Naive B cell (primary cell): ENCODE measurements around the gene DMD. TPM values are rescaled to one million over a fixed set of nuclear protein-coding genes. Genes with fewer than 3 reads are reported as not detected.
"Not testable (repeated sequence)": the region's sequence is repeated elsewhere in the genome, so short reads cannot be mapped to it uniquely, and the experiment has no call there.

Source experiments
- ATAC-seq, 2 donors: fragments of 150-1000 bp; cut with Tn5 transposase; 2 replicates each; pipeline ENCODE4 v1.10.0; 2021; ENCODE audit warnings: low read depth in 2 of 2, mild to moderate bottlenecking in 2 of 2, moderate library complexity in 2 of 2
- DNase-seq: peaks from one replicate; pipeline ENCODE4 v3.0.0; 2022
- H3K27ac Mint-ChIP-seq, 6 donors: one replicate each; pipeline ENCODE4 v1.8.0; 2020 to 2022; ENCODE audit warnings: mild to moderate bottlenecking in 6 of 6, mixed read lengths in 6 of 6, moderate library complexity in 5 of 6, inconsistent platforms in 2 of 6
- H3K27me3 Mint-ChIP-seq, 3 donors: one replicate each; pipeline ENCODE4 v1.8.0; 2021 to 2022; ENCODE audit warnings: mixed read lengths in 3 of 3, mild to moderate bottlenecking in 1 of 3
- H3K36me3 Mint-ChIP-seq, 2 donors: one replicate each; pipeline ENCODE4 v1.8.0; 2020 to 2022; ENCODE audit warnings: mixed read lengths in 2 of 2, inconsistent platforms in 1 of 2, mild to moderate bottlenecking in 1 of 2
- H3K4me1 Mint-ChIP-seq, 3 donors: one replicate each; pipeline ENCODE4 v1.8.0; 2020 to 2022; ENCODE audit warnings: mixed read lengths in 3 of 3, inconsistent platforms in 1 of 3, mild to moderate bottlenecking in 1 of 3, moderate library complexity in 1 of 3
- H3K4me3 Mint-ChIP-seq, 8 donors: one replicate each; pipeline ENCODE4 v1.8.0; 2020 to 2022; ENCODE audit warnings: mild to moderate bottlenecking in 8 of 8, mixed read lengths in 8 of 8, moderate library complexity in 8 of 8, inconsistent platforms in 2 of 8
- H3K9me3 Mint-ChIP-seq, 7 donors: one replicate each; pipeline ENCODE4 v1.8.0; 2020 to 2022; ENCODE audit warnings: mixed read lengths in 7 of 7, mild to moderate bottlenecking in 5 of 7, inconsistent platforms in 2 of 7, moderate library complexity in 1 of 7
- polyA plus RNA-seq, 6 donors: library from polyadenylated mRNA; unstranded; fragments of 300-500 nt; fragmentation: Illumina TruSeq; gene quantifications; one replicate each; pipeline ENCODE4 v1.2.3, GENCODE V29; 2021; ENCODE audit warnings: low read depth in 6 of 6

Gene DMD
- polyA plus RNA-seq, 6 donors from 2014 or later = 1.00 to 5.0 (median 1.9) TPM

DNA sequence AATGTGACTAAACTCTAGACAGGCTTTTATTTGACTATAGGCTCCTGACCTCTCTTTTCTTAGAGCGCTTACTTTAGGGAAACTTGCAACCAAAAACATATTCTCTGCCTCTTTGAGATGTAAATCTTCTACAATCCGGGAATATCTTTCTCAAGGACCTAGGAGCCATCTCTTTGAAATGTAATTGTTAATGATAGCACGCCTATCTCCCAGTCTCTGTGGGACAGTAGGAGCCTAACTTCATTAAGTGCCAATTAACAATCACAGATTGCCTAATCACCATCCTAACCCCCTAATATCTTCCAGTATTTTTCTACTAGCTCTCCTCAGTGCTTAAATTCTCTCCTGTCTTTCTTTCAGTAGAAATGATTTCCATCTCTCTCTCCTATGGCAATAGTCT, 628.6 kb downstream of the DMD start:
- DNase-seq = no peak
- no peak overlapping the region for H3K27ac Mint-ChIP-seq
- H3K4me1 Mint-ChIP-seq = no peaks in the 10 kb centered on the region
- peaks cover 0 to 4% (median 0%) of the 10 kb centered on the region in 7 donors for H3K9me3 Mint-ChIP-seq
- no peaks in the 10 kb centered on the region for H3K27me3 Mint-ChIP-seq
- H3K36me3 Mint-ChIP-seq = no peaks in the 10 kb centered on the region
- no peak overlapping the region for H3K4me3 Mint-ChIP-seq
- no peak for ATAC-seq

DNA sequence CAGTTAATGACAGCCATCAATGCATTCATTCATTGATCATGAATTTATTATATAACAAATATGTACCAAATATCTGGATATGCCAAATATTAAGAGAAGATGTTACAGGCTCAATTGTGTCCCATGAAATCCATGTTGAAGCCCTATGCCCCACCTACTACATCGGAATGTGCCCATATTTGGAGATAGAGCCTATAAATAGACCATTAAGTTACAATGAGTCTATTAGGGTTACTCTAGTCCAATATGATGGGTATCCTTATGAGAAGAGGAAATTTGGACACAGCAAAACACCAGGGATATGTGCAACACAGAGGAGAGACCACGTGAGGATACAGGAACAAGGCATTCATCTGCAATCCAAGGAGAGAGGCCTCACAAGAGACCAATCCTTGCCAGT, 634.5 kb downstream of the DMD start:
- DNase-seq = no peak
- Mint-ChIP-seq H3K27me3 (no peaks in the 10 kb centered on the region), H3K36me3 (no peaks in the 10 kb centered on the region), H3K27ac (no peak overlapping the region), H3K4me1 (no peaks in the 10 kb centered on the region), H3K9me3 (peaks cover 0 to 3% (median 0%) of the 10 kb centered on the region in 7 donors), H3K4me3 (no peak overlapping the region)
- no peak for ATAC-seq

DNA sequence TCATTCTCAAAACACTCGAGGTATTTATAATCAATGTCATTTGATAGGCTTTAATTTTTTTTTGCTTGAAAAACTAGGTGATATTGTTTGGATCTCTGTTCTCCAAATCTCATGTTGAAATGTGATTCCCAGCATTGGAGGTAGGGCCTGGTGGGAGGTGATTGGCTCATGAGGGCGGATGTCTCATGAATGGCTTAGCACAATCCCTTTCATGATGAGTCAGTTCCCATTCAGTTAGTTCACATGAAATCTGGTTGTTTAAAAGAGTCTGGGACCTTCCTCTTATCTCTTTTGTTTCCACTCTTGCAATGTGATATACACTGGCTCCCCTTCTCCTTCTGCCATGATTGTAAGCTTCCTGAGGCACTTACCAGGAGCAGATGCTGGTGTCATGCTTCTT, 638.7 kb downstream of the DMD start:
- Mint-ChIP-seq H3K4me3 (no peak overlapping the region), H3K27ac (no peak overlapping the region), H3K36me3 (no peaks in the 10 kb centered on the region), H3K4me1 (no peaks in the 10 kb centered on the region), H3K27me3 (no peaks in the 10 kb centered on the region), H3K9me3 (peaks cover 0 to 3% (median 0%) of the 10 kb centered on the region in 7 donors)
- no peak for DNase-seq
- no peak for ATAC-seq

- Mint-ChIP-seq H3K36me3 (no peaks in the 10 kb centered on the region), H3K27ac (no peak overlapping the region)
- no peak for ATAC-seq
Measured at GRCh38 chrX:32571579-32571978, 639.8 kb downstream of the DMD start.

DNA sequence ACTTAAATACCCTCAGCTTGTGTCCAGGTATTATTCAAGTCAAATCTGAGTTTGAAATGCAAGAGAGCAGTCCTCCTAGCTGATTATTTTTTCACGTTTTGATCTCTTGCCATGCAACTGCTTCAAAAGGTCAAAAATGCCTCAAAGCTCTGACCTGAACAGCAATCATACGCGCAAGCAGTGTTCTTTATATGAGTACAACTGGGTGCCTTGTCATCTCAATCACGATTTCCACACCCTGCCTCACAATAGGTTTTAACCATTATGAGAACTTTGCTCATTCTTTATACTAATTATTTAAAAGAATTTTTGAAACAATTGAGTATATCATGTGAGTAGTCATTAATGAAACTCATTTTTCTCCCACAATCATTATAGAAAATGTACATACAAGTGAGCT, 649.1 kb downstream of the DMD start:
- H3K9me3 Mint-ChIP-seq = peaks cover 0 to 2% (median 0%) of the 10 kb centered on the region in 7 donors
- no peaks in the 10 kb centered on the region for H3K4me1 Mint-ChIP-seq
- DNase-seq (no peak), ATAC-seq (no peak)
- no peak overlapping the region for H3K27ac Mint-ChIP-seq
- no peaks in the 10 kb centered on the region for H3K27me3 Mint-ChIP-seq
- H3K4me3 Mint-ChIP-seq = no peak overlapping the region
- H3K36me3 Mint-ChIP-seq = no peaks in the 10 kb centered on the region

More at GRCh38 chrX:32571579-32571978, 639.8 kb downstream of the DMD start:
- Mint-ChIP-seq H3K9me3 (peaks cover 0 to 3% (median 0%) of the 10 kb centered on the region in 7 donors), H3K4me3 (no peak overlapping the region), H3K4me1 (no peaks in the 10 kb centered on the region), H3K27me3 (no peaks in the 10 kb centered on the region)
- no peak for DNase-seq

- H3K4me3 Mint-ChIP-seq = no peak overlapping the region
- DNase-seq (no peak), ATAC-seq (no peak)
- no peaks in the 10 kb centered on the region for H3K36me3 Mint-ChIP-seq
- no peak overlapping the region for H3K27ac Mint-ChIP-seq
- H3K27me3 Mint-ChIP-seq = no peaks in the 10 kb centered on the region
- H3K4me1 Mint-ChIP-seq = no peaks in the 10 kb centered on the region
- H3K9me3 Mint-ChIP-seq = no peaks in the 10 kb centered on the region
Measured at GRCh38 chrX:32545101-32545500, 666.2 kb downstream of the DMD start.

GRCh38 chrX:32538554-32538953, 672.8 kb downstream of the DMD start:
- DNase-seq (no peak), ATAC-seq (no peak)
- Mint-ChIP-seq H3K4me1 (no peaks in the 10 kb centered on the region), H3K9me3 (no peaks in the 10 kb centered on the region), H3K36me3 (no peaks in the 10 kb centered on the region), H3K4me3 (no peak overlapping the region), H3K27ac (no peak overlapping the region), H3K27me3 (peaks cover 0 to 16% (median 11%) of the 10 kb centered on the region in 3 donors)

DNA sequence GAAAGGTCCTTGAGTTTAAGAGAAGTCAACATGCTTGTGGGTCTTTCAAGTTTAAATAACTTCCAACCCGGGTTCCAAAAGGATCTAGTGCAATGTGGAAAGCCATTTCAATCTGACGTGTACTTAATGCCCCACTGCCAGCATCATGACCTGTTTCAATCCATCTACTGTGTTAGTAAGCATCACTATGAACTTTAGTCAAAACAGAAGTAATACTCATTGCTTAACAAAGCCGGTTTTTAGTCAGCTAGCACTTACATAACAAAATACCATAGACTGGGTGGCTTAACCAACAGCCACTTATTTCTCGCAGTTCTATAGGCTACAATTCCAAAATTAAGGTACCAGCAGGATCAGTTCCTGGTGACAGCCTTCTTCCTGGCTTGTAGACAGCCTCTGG, 677.5 kb downstream of the DMD start:
- DNase-seq (no peak), ATAC-seq (no peak)
- no peak overlapping the region for H3K27ac Mint-ChIP-seq
- H3K4me3 Mint-ChIP-seq = no peak overlapping the region
- H3K9me3 Mint-ChIP-seq = no peaks in the 10 kb centered on the region
- peaks cover 0 to 3% (median 0%) of the 10 kb centered on the region in 3 donors for H3K4me1 Mint-ChIP-seq
- H3K27me3 Mint-ChIP-seq = peaks cover 0 to 16% (median 11%) of the 10 kb centered on the region in 3 donors
- H3K36me3 Mint-ChIP-seq = no peaks in the 10 kb centered on the region

DNA sequence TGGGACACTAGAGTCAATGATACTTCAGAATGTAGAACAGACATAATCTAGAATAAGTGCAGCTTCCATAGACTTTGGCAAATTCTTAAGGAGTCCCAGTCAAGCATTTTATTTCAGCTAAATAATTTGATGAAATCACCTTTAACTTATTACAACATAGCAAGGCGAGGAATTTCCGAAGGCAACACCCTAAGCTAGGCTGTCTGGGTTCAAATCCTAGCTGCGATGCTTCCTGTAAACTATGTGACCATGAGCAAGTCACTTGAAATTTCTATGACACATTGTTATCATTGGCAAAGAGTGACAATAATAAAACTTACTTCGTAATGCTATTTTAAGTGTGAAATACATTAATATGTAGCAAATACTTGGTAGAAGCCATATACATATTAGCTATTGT, 679.1 kb downstream of the DMD start:
- no peak overlapping the region for H3K27ac Mint-ChIP-seq
- H3K27me3 Mint-ChIP-seq = peaks cover 0 to 16% (median 11%) of the 10 kb centered on the region in 3 donors
- no peak overlapping the region for H3K4me3 Mint-ChIP-seq
- no peak for ATAC-seq
- no peak for DNase-seq
- H3K36me3 Mint-ChIP-seq = no peaks in the 10 kb centered on the region
- H3K4me1 Mint-ChIP-seq = peaks cover 0 to 3% (median 0%) of the 10 kb centered on the region in 3 donors
- no peaks in the 10 kb centered on the region for H3K9me3 Mint-ChIP-seq

DNA sequence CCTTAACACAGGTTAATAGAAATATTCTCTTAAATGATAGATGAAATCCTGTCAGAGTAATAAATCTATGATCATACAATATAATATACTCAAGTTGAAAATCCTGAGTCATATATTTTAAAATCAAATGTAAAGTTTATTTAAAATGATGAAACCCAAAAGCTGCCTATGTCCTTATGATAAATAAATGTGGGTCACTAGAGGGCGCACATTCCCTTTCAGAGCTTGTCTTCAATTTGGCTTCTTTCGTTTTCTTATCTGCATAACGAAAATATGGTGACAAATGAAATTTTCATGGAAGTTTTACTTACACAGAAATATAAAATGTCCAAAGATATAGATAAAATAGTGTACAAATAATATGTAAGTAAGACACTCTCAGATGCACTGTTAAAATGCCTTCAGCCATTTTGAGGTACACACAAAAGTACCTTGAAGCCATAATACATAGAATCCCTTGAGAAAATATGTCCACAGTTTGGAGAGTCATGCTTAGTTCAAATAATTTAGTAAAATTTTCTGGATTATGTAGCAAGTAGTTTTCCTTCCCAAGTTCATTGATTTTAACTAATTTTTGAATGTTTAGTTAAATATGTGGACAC, 680.4 kb downstream of the DMD start:
- peaks cover 0 to 15% (median 5%) of the 10 kb centered on the region in 3 donors for H3K27me3 Mint-ChIP-seq
- DNase-seq (peak; percentile 12), ATAC-seq (no peak)
- H3K9me3 Mint-ChIP-seq = no peaks in the 10 kb centered on the region
- no peaks in the 10 kb centered on the region for H3K36me3 Mint-ChIP-seq
- H3K27ac Mint-ChIP-seq = no peak overlapping the region
- peak overlapping the region in 1 of 8 donors; percentile 60 for H3K4me3 Mint-ChIP-seq
- H3K4me1 Mint-ChIP-seq = peaks cover 0 to 3% (median 0%) of the 10 kb centered on the region in 3 donors

- H3K27me3 Mint-ChIP-seq, H3K27ac Mint-ChIP-seq, H3K9me3 Mint-ChIP-seq, DNase-seq, ATAC-seq, H3K4me1 Mint-ChIP-seq, H3K4me3 Mint-ChIP-seq, H3K36me3 Mint-ChIP-seq: not testable (repeated sequence)
Measured at GRCh38 chrX:32528451-32528850, 682.9 kb downstream of the DMD start.

GRCh38 chrX:32525234-32525633, 686.1 kb downstream of the DMD start:
- Mint-ChIP-seq H3K4me1 (peaks cover 7 to 13% (median 9%) of the 10 kb centered on the region in 3 donors), H3K9me3 (no peaks in the 10 kb centered on the region), H3K36me3 (no peaks in the 10 kb centered on the region), H3K27ac (no peak overlapping the region), H3K27me3 (no peaks in the 10 kb centered on the region), H3K4me3 (no peak overlapping the region)
- DNase-seq (no peak), ATAC-seq (no peak)

DNA sequence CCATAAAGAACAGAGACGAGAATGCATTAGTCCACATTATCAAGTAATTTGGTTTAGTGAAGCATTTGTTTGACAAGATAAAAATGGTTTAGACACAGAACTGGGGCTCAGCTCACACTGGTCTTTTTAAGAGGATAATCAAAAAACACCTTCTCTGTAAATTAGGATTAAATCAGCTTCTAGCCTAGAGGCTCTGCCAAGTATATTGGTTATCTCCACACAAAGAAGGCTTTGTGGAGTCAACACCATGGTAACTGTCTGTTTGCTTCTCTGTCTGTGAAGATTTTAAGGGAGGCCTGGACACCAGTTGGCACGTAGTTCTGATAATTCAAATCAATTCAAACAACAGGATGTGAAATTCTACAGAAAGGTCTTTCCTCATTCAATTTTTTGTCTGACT, 687.0 kb downstream of the DMD start:
- Mint-ChIP-seq H3K27me3 (no peaks in the 10 kb centered on the region), H3K4me3 (no peak overlapping the region), H3K27ac (no peak overlapping the region), H3K36me3 (no peaks in the 10 kb centered on the region), H3K4me1 (peaks cover 7 to 13% (median 9%) of the 10 kb centered on the region in 3 donors), H3K9me3 (no peaks in the 10 kb centered on the region)
- ATAC-seq (no peak), DNase-seq (no peak)

- DNase-seq (no peak), ATAC-seq (peak in 1 of 2 donors; percentile 66)
- Mint-ChIP-seq H3K9me3 (no peaks in the 10 kb centered on the region), H3K27ac (peak overlapping the region in 1 of 6 donors; percentile 88), H3K4me3 (no peak overlapping the region), H3K36me3 (no peaks in the 10 kb centered on the region), H3K4me1 (peaks cover 7 to 13% (median 9%) of the 10 kb centered on the region in 3 donors), H3K27me3 (no peaks in the 10 kb centered on the region)
Measured at GRCh38 chrX:32520789-32521188, 690.6 kb downstream of the DMD start.

DNA sequence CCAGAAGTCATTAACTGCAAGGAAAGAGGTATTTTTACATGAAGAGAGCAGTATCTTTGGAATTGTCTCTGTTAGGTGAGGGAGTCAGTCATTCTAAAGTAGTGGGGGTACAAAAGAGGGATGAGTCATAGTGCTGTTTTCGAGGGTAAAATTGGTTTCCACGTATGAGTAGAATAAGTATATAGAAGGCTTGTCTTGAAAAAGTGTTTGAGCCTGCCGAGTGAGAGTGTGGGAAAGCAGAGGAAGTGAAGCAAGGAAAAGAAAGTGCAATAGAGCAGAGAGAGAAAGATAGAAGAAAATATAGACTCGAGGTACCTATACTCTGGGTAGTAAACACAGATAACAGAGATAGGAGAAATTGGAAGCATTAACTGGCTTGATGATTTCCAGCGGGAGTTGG, 696.4 kb downstream of the DMD start:
- ATAC-seq = no peak
- peaks cover 0 to 6% (median 0%) of the 10 kb centered on the region in 3 donors for H3K4me1 Mint-ChIP-seq
- peaks cover 0 to 3% (median 0%) of the 10 kb centered on the region in 7 donors for H3K9me3 Mint-ChIP-seq
- no peak for DNase-seq
- H3K4me3 Mint-ChIP-seq = no peak overlapping the region
- no peak overlapping the region for H3K27ac Mint-ChIP-seq
- H3K36me3 Mint-ChIP-seq = no peaks in the 10 kb centered on the region
- peaks cover 5 to 8% (median 6%) of the 10 kb centered on the region in 3 donors for H3K27me3 Mint-ChIP-seq
